Dermis microvascular lymphatic vessel endothelial cell (primary cell): ENCODE data around the gene DHRS4L2. TPM values are rescaled to one million over a fixed set of nuclear protein-coding genes. Genes with fewer than 3 reads are reported as not detected.
"Not testable (repeated sequence)": the region's sequence is repeated elsewhere in the genome, so short reads cannot be mapped to it uniquely, and the experiment has no call there.

Experiments used
- DNase-seq, 2 donors: peaks; one replicate each; pipeline versions ENCODE4 v3.0.0 to v3.0.0-alpha.2; 2010; ENCODE audit warnings: low read depth in 2 of 2
- total RNA-seq: library from RNA; depleted of rRNA; stranded (reverse); fragments of >200 nt; gene quantifications from 2 replicates; pipeline ENCODE4 v1.2.1, GENCODE V29; 2014

DHRS4L2 gene
- total RNA-seq, 1 donor from 2014 or later, result 19.6 TPM

DNA sequence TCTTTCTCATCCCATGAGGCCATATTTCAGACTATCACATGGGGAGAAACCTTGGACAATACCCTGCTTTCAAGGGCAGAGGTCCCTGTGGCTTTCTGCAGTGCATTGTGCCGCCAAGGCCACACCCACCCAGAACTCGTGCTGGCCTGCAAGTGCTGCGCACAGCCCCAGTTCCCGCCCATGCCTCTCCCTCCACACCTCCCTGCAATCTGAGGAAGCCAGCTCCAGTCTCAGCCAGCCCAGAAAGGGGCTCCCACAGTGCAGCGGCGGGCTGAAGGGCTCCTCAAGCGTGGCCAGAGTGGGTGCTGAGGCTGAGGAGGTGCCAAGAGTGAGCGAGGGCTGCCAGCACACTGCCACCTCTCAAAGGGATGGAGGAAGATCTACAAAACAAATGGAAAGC, 15.6 kb upstream of the DHRS4L2 start:
- not testable (repeated sequence) for DNase-seq

DNA sequence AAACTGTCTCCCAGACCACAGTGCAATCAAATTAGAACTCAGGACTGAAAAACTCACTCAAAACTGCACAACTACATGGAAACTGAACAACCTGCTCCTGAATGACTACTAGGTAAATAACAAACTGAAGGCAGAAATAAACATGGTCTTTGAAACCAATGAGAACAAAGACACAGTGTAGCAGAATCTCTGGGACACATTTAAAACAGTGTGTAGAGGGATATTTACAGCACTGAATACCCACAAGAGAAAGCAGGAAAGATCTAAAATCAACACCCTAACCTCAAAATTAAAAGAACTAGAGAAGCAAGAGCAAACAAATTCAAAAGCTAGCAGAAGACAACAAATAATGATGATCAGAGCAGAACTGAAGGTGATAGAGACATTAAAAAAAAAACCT, 14.7 kb upstream of the DHRS4L2 start:
- DNase-seq, result not testable (repeated sequence)

DNA sequence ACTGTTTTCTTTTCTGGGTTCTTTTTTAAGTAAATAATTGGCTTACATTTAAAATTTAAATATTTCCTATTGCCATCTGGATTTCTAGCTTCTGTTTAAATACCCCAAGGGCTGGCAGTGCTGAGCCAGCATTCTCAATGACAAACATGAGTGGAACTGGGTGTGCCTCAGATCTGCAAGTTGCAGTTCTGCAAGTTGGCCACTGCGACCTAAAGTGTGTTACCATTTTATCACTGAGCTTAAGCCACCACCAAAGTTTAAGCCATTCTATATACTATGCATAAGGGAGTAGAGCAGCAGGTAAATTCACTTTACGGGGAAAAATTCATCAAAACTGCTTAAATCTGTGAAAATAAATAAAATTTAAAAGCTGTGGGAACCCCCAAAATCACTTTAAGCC, 11.5 kb upstream of the DHRS4L2 start:
- DNase-seq, result peak in 1 of 2 donors; percentile 17

DNA sequence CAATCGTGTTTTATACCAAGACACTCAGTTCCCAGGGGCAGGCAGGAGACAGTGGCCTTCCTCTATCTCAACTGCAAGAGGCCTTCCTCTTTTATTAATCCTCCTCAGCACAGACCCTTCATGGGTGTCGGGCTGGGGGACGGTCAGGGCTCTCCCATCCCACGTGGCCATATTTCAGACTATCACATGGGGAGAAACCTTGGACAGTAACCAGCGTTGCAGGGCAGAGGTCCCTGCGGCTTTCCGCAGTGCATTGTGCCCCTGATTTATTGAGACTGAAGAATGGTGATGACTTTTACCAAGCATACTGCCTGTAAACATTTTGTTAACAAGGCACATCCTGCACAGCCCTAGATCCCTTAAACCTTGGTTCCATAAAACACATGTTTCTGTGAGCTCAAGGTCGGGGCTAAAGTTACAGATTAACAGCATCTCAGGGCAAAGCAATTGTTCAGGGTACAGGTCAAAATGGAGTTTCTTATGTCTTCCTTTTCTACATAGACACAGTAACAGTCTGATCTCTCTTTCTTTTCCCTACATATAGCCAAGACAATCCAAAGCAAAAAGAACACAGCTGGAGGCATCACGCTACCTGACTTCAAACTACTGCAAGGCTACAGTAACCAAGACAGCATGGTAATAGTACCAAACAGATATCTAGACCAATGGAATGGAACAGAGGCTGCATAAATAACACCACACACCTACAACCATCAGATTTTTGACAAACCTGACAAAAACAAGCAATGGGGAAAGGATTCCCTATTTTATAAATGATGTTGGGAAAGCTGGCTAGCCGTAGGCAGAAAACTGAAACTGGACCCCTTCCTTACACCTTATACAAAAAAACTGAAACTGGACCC, 6.5 kb upstream of the DHRS4L2 start:
- DNase-seq, result not testable (repeated sequence)

DNA sequence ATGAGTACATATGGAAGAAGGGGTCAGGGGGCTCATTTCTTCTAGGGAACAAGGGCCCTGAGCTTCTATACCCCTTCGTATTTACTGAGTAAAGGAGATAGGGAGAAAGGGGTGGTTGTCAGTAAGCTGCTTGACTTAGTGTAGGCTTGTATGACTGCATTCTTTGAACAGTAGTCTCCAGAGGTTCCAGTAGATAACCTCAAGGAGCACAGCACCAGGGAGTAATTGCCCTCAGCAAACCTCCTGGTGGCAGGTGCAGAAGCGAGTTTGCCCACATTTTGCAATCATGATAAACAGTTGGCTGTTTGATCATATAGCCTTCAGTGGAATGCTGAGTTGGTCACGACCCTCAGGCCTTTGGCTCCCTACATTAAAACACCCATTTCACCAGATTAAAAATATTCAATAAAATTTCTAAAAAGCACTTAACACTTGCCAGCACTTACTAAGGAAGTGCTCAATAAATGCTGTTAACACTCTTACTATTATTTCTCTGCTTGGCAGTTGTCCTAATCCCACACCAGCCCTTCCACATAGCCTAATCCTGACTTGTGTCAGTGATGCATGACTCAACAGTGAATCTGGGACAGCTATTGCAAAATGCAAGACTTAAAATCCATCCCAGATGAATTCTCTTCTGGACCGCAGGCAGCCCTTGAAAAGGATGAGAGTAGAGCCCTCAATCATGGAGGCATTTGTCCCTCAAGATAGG, 3.7 kb upstream of the DHRS4L2 start:
- no peak for DNase-seq

DNA sequence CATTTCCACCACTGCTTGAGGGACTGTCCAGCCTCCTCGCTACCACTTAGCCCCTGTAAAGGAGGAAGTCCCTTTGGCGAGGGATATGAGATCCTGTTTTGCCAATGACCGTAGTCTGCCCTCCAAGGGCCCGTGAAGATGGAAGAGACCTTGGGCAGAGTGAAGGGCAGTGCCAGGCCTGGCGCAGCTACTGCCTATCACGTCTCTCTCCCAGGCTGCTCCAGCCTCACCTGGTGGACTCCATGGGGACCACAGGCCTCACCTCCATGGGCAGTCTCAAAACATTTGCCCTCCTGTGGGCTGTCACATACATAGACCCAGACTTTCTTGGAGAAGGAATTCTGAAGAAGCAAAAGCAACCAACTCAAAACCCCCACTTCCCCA, 514 bp upstream of the DHRS4L2 start:
- DNase-seq, result not testable (repeated sequence)

- DNase-seq, result not testable (repeated sequence)
Observed at GRCh38 chr14:23989734-23990445, 1.2 kb downstream of the DHRS4L2 start.

DNA sequence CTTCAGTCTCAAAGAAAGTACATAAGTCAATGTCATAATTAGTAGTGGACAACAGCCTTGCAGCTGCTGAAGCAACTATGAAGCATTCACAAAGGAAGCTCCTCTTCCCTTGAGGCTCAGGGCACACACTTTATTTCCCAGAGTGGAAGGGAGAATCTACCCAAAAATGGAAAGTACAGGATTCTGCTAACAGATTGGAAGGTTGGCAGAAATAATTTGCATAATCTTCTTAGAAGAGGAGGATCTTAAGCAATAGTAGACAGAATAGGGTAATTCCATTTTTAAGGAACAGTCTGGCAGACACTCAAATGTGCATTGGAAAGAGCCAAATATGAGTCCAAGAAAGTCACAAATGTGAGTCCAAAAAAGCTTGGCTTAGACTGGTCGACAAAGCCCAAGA, 2.2 kb downstream of the DHRS4L2 start:
- not testable (repeated sequence) for DNase-seq

DNA sequence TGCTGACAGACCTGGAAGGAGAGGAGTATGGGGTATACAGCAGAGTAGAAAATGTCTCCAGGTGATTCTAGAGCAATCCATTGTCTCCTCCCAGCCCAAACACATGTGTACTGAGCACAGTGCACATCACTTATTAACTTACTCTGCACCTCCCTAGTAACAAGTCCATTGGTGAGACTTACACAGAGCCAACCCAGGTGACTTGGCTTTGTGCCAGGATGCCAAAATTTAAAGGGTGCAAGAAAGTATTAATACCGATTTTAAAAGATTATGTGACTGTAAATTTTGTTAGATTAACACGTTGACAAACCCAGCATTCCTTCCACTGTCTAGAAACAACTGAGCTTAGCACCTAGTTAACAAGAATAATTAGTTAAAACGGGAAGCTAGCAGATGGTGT, 4.3 kb downstream of the DHRS4L2 start:
- DNase-seq, result not testable (repeated sequence)

GRCh38 chr14:23996009-23996408, 7.3 kb downstream of the DHRS4L2 start:
- not testable (repeated sequence) for DNase-seq

- not testable (repeated sequence) for DNase-seq
Observed at GRCh38 chr14:23996825-23997224, 8.1 kb downstream of the DHRS4L2 start.

- DNase-seq, result not testable (repeated sequence)
Observed at GRCh38 chr14:23999640-24000039, 10.9 kb downstream of the DHRS4L2 start.

DNA sequence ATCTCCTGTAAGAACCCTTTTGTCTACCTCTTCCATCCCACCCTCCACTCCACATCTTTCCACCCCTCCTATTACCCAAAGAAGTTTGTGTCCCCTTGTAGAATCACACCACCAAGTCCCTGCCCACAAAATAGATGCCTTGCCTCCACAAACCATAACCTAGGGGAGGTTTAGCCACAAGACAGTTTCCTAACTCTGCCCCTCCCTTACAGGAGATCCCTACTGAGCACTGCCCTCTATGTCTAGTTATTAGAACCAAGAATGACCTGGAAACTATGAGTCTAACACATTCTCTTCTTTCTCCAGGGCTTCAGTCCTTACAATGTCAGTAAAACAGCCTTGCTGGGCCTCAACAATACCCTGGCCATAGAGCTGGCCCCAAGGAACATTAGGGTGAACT, 12.3 kb downstream of the DHRS4L2 start:
- not testable (repeated sequence) for DNase-seq

GRCh38 chr14:24001679-24002078, 12.9 kb downstream of the DHRS4L2 start:
- DNase-seq, result not testable (repeated sequence)

- DNase-seq, result not testable (repeated sequence)
Observed at GRCh38 chr14:24006471-24006816, 17.7 kb downstream of the DHRS4L2 start.

GRCh38 chr14:24006817-24007652, 18.3 kb downstream of the DHRS4L2 start:
- peak in 1 of 2 donors; percentile 15 for DNase-seq

DNA sequence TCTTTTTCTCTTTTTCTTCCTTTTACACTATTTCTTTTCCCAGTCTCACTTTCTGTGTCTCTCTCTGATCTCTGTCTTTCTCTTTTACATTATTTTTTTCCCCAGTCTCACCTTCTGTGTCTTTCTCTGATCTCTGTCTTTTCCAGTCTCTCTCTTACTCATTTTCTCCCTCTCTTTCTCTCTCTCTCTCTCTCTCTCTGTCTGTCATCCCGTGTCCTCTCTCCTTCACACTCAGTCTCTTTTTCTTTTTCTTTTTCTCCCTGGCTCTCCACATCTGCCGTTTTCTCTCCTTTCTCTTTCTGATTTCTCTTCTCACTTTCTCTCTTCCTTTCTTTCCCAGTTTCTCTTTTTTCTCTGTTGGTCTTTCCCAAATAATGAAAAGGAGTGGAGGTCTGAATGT, 22.3 kb downstream of the DHRS4L2 start:
- no peak for DNase-seq

GRCh38 chr14:24012726-24013273, 24.1 kb downstream of the DHRS4L2 start:
- DNase-seq, result not testable (repeated sequence)

GRCh38 chr14:24013654-24014514, 25.2 kb downstream of the DHRS4L2 start:
- peak; percentile 52 to 75 for DNase-seq

DNA sequence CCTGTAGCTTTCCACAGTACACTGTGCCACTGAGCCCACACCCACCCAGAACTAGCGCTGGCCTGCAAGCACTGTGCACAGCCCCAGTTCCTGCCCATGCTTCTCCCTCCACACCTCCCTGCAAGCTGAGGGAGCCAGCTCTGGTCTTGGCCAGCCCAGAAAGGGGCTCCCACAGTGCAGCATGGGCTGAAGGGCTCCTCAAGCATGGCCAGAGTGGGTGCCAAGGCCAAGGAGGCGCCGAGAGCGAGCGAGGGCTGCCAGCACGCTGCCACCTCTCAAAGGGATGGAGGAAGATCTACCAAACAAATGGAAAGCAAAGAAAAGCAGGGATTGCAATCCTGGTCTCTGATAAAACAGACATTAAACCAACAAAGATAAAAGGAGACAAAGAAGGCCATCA, 27.0 kb downstream of the DHRS4L2 start:
- not testable (repeated sequence) for DNase-seq
